Colon (tissue), 2 donors: Measurements from ENCODE around the gene TNS4.

Experiments
- FAIRE-seq: peaks from 2 replicates; lab custom pipeline; 2012; peaks lifted over from hg19 to GRCh38; lab: Jason Lieb, UNC
- donor health status: control.
- donor health status: control.

The TNS4 gene

GRCh38 chr17:40493697-40494096 lies 7.7 kb downstream of the TNS4 start:
- no peak for FAIRE-seq

GRCh38 chr17:40491486-40491885 lies 9.9 kb downstream of the TNS4 start:
- FAIRE-seq = no peak

- FAIRE-seq = no peak
Measured at GRCh38 chr17:40490982-40491381, 10.4 kb downstream of the TNS4 start.

GRCh38 chr17:40490289-40490853 lies 11.1 kb downstream of the TNS4 start:
- FAIRE-seq = no peak

GRCh38 chr17:40487371-40488020 lies 13.9 kb downstream of the TNS4 start:
- FAIRE-seq = no peak

- FAIRE-seq = no peak
Measured at GRCh38 chr17:40486522-40487370, 14.7 kb downstream of the TNS4 start.

- no peak for FAIRE-seq
Measured at GRCh38 chr17:40485851-40486521, 15.4 kb downstream of the TNS4 start.

- no peak for FAIRE-seq
Measured at GRCh38 chr17:40484973-40485530, 16.4 kb downstream of the TNS4 start.

GRCh38 chr17:40484285-40484972 lies 17.0 kb downstream of the TNS4 start:
- FAIRE-seq = no peak

GRCh38 chr17:40483679-40484078 lies 17.7 kb downstream of the TNS4 start:
- no peak for FAIRE-seq

GRCh38 chr17:40482722-40483121 lies 18.7 kb downstream of the TNS4 start:
- FAIRE-seq = no peak

GRCh38 chr17:40481106-40481505 lies 20.3 kb downstream of the TNS4 start:
- no peak for FAIRE-seq

- FAIRE-seq = no peak
Measured at GRCh38 chr17:40480501-40481003, 20.9 kb downstream of the TNS4 start.

GRCh38 chr17:40479754-40480480 lies 21.5 kb downstream of the TNS4 start:
- no peak for FAIRE-seq

- FAIRE-seq = no peak
Measured at GRCh38 chr17:40478486-40478885, 22.9 kb downstream of the TNS4 start.

GRCh38 chr17:40477796-40478195 lies 23.6 kb downstream of the TNS4 start:
- no peak for FAIRE-seq

- FAIRE-seq = no peak
Measured at GRCh38 chr17:40475234-40475908, 26.1 kb downstream of the TNS4 start.

- no peak for FAIRE-seq
Measured at GRCh38 chr17:40474419-40475002, 26.9 kb downstream of the TNS4 start.

- no peak for FAIRE-seq
Measured at GRCh38 chr17:40473573-40474365, 27.7 kb downstream of the TNS4 start.
